ENCODE data around the gene VSIG1.
A peak's percentile ranks its signal among the peaks of the same experiment; 100 is the strongest.

Gene VSIG1

DNA sequence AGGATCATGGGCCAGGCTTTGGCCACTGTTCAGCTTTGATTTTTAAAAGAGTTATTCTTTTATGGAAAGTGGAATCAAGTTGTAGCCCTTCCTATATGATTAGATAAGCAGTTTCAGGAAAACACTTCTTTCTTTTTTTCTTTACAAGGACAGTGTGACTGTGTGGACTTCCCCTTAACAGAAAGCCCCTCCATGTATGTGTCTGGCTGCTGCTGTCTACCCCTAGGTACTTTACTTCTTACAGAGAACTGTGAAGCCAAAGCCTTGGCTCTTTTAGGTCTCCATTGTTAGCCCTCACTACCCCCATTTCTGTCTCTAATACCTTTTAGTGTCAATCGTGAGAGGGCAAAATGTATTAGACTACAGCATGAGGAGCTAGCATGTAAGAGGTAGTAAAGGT lies 19.1 kb downstream of the VSIG1 start:
- no peak for DNase-seq

DNA sequence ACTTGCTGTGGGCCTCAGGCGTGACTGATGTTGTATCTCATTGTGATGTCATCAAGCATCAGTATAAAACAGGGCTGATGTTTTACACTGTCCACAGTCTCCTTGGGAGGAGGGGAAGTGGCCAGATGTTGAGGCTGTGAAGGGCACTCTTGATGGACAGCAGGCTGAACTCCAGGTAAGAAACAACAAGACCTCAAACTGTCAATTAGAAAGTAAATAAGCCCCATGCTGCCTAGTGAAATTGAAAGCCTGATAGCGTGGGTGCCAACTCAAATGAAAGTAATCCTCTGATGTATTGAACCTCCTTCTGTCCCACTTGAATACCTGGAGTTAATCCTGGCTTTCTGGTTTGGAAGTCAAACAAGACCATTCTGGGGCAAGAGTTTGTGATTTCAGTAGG lies 19.7 kb downstream of the VSIG1 start:
- DNase-seq, result no peak

- DNase-seq, result no peak
Measured at GRCh38 chrX:108068121-108068520, 23.3 kb downstream of the VSIG1 start.

DNA sequence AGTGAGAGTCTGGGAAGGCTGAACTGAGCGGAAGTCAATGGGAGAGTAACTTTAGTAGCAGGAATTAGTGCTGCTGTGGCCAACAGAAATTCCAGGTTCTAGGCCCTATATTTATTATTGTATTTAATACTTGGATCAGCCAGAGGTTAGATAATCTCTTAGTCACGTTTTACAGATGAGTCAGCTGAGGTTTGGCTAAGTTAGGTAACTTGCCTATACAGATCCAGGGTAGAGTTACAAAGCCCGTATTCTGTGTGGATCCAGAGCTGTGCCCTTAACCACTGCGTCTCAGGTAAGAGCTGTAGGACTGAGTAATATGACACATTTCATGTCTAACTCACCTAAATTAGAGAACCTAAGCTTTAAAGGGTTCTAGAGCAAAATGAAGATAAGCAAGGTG lies 26.0 kb downstream of the VSIG1 start:
- DNase-seq, result no peak

- DNase-seq, result no peak
Measured at GRCh38 chrX:108071578-108071977, 26.7 kb downstream of the VSIG1 start.

DNA sequence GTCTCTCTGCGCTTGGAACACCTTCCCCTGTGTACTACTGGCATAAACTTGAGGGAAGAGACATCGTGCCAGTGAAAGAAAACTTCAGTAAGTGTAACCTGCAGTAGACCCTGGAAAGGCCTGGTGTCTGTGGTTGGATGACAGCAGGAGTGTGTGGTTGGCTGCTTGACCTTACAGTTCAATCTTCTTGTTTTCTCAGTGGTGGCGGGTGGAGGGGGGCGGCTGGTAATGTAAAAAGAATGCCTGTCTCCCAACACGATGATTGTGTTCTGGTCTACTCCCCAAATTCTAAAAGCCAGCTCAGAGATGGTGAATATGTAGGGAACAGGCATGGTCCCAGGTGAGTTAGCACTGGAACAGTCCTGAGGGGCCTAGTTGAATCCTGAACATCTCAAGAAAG lies 27.9 kb downstream of the VSIG1 start:
- no peak for DNase-seq

DNA sequence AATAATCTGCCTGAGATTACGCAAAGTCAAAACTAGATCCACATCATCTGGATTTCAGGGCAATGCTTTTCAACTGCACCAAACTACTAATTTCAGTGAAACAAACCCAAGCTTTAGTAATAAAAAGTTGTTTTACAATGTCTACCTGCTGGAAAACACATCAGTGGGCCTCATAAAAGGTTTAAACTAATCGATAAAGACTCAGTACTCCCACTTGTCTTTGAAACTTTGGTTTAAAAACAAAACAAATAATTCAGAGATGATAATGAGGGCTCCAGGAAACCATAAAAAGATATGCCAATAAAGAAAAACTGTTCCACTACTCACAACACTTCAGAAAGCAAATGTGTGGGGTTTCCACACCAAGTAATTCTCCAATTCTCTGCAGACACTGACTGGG lies 36.2 kb downstream of the VSIG1 start:
- no peak for DNase-seq

- DNase-seq, result no peak
Measured at GRCh38 chrX:108087792-108088191, 42.9 kb downstream of the VSIG1 start.

DNA sequence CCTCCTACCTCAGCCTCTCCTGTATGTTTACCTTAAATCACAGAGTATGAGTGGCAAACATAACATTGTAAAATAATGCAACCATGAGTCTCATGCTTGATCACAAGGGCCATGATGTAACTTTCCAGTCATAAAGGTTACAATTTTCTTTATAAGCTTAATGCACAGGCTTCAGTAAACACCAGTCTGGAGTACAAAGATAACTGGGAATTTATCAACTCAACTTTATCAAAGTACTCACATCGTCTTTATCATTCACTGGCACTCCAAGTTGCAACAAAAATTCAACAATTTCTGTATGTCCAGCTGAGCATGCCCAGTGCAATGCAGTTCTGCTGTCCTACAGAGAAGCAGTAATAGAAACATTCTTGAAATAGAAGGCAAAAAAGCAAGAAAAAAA lies 43.6 kb downstream of the VSIG1 start:
- no peak for DNase-seq

GRCh38 chrX:108090491-108091263 lies 45.8 kb downstream of the VSIG1 start:
- DNase-seq, result no peak

DNA sequence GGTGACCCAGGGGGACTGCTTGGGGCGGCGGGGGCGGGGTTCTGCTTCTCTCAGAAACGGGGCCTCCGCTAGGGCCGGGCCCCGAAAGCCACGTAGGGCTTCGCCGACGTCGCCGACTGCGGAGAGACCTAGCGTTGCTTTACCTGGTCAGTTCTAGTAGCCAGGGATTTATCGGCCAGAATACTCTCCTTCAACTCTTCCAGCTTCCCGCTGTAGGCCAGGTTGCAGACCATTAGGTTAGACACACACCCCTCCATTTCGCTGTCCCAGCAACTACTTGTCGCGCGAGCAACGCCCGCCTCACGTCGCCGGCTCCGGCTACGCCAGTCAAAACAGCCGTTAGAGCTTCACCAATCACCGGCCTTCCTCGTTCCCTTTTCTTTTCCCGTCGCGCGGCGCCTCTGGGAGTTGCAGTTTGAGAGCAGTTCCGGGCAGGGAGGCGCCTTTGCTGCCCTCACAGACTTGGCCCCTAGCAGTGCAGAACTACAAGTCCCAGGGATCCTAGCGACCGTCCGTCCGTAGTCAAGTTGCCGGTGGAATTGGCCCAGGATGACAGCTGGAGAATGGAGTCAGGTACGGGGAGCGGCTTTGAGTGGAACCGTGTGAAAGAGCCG lies 46.5 kb downstream of the VSIG1 start, which contains the start of the genes ATG4A and PSMD10:
Gene ATG4A (plus strand): TSS at position 515 of the 614 bp plus-strand sequence. CDS start 49 bp downstream, at position 564.
Gene PSMD10 (minus strand): TSS at position 279 of the 614 bp plus-strand sequence. CDS start 22 bp downstream, at position 257.
- DNase-seq, result peak; percentile 38 to 96 (median 88)

- peak in 12 of 56 donors; percentile 5 to 63 (median 36) for DNase-seq
Measured at GRCh38 chrX:108091878-108092291, 47.0 kb downstream of the VSIG1 start.

GRCh38 chrX:108097380-108097779 lies 52.5 kb downstream of the VSIG1 start:
- DNase-seq, result no peak

DNA sequence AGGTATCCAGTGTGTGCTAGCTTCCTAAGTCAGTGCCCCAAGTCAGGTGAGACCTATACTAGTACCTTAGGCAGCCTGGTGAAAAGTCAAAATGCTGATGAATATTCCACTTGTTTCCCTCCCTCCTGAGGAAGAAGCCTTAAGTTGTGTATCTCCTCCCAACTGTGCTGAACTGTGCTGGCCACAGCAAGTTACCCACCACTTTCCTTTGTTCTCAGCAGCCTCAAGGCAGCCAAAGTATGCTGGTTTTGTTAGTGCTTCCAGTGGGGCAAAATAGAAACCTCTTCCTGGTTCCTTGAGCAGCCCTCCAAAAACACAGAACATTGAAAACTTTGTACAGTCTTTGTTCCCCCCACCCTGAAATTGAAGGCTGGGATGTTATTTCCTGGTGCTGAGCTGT lies 60.6 kb downstream of the VSIG1 start:
- no peak for DNase-seq

- no peak for DNase-seq
Measured at GRCh38 chrX:108114541-108114940, 69.7 kb downstream of the VSIG1 start.

DNA sequence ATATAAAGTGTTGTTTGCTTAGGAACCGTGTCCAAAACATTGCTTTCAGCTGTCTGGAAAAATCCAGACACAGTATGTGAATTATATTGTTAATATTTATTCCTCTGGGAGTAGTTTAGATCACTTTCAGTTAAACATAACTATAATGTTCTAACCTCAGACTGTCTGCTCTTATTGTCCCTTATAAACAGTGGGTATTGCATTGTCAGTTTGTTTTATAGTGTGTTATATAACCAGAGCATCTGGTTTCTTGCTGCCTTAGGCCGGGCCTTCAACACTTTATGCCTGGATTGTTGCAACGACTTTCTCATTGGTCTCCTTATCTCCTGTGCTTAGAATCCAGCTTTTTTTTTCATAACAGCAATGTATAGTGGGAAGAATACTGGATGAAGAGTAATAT lies 73.1 kb downstream of the VSIG1 start:
- DNase-seq, result no peak

DNA sequence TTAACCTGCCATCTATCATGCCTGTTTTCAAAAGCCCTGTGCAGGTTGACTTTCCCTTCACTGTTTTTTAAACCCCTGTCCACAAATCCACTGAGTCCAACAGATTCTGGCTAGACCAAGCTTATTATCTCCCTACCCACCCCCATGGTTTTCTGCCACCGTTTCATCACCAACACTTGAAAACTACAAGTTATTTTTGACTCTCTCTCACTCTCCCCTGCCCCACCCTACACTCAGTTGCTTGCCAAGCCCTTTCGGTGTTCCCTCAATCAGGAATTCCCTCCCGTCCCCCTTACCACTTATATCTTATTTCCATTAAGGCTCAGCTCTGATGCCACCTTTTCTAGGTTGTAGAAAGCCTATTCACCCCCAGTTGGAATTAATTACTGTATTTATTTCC lies 76.4 kb downstream of the VSIG1 start:
- DNase-seq, result no peak

- no peak for DNase-seq
Measured at GRCh38 chrX:108122748-108123147, 77.9 kb downstream of the VSIG1 start.

- no peak for DNase-seq
Measured at GRCh38 chrX:108123591-108124366, 78.9 kb downstream of the VSIG1 start.

DNA sequence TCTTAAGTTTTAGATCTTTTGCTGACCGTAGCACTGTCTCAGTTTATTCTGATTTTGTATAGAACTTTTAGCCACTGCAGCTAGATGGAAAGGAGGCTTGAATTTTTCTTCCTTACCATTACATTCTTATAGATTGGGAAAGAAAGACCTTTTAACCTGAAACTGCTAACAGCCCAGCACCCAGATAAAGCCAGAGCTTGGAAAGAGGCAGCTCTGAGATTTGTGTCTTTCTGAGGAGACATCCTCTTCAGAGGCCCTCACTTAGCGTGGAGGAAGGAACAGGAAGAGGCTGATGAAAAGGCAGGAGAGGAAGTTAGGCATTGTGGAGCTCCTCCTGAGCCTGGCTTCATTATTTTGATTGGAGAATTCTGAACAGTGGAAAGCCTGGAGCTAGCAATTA lies 81.8 kb downstream of the VSIG1 start:
- no peak for DNase-seq

- no peak for DNase-seq
Measured at GRCh38 chrX:108127152-108127551, 82.3 kb downstream of the VSIG1 start.
